SK-N-MC (cell line): Measurements from ENCODE around the gene SEC63.

Experiments
- EZH2 ChIP-seq: fragments of 200-600 bp; sonication (generic); IDR thresholded peaks from one replicate; pipeline ENCODE4 v1.6.1; 2017; ENCODE audit warnings: antibody characterized with exemption
- POLR2AphosphoS5 ChIP-seq: IDR thresholded peaks from 2 replicates; pipeline ENCODE4 v1.6.1; 2012; ENCODE audit warnings: mild to moderate bottlenecking, low read depth, low read length, borderline replicate concordance

DNA sequence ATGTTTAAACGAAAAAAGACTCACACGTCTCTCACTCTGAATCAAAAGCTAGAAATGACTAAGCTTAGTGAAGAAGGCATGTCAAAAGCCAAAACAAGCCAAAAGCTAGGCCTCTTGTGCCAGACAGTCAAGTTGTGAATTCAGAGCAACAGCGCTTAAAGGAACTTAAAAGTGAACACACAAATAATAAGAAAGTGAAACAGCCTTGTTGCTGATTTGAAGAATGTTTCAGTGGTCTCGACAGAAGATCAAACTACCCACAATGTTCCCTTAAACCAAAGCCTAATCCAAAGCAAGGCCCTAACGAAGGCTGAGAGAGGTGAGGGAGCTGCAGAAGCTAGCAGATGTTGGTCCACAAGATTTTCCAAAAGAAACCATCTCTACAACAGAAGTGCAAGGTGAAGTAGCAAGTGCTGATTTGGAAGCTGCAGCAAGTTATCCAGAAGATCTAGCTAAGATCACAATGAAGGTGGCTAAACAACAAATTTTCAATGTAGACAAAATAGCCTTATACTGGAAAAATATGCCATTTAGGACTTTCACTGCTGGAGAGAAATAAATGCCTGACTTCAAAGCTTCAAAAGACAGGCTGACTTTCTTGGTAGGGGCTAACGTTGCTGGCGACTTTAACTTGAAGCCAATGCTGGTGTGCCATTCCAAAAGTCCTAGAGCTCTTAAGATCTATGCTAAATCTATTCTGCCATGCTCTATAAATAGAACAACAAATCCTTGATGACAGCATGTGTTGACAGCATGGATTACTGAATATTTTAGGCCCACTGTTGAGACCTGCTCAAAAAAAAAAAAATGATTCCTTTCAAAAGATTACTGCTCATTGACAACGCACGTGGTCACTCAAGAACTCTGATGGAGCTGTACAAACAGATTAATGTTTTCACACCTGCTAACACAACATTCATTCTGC, 40.3 kb downstream of the SEC63 start:
- no peak for TF ChIP-seq POLR2AphosphoS5
- no peak for TF ChIP-seq EZH2
